DOHH2 (cell line): Measurements from ENCODE around the gene PRRG1.

Experiments used
- H3F3A ChIP-seq: fragments of 200-600 bp; sonication (generic), shearing (Covaris generic); 2 replicates; pipeline ENCODE4 v1.6.0; 2016; ENCODE audit warnings: antibody characterized with exemption, mild to moderate bottlenecking; ENCODE audit not compliant: control insufficient read depth, insufficient read depth
- H3K27ac ChIP-seq: fragments of 200-600 bp; sonication (generic); 2 replicates; pipeline ENCODE4 v1.5.1; 2014; ENCODE audit warnings: low read depth, mild to moderate bottlenecking, low read length, moderate library complexity
- H3K27me3 ChIP-seq: fragments of 200-600 bp; sonication (generic); 2 replicates; pipeline ENCODE4 v1.6.1; 2014; ENCODE audit warnings: mild to moderate bottlenecking, low read length, mixed read lengths; ENCODE audit not compliant: control insufficient read depth
- H3K36me3 ChIP-seq: fragments of 200-600 bp; sonication (generic); 2 replicates; pipeline ENCODE4 v1.6.1; 2014; ENCODE audit warnings: mild to moderate bottlenecking, low read length, moderate library complexity, mixed read lengths; ENCODE audit not compliant: control insufficient read depth
- H3K4me1 ChIP-seq: fragments of 200-600 bp; sonication (generic); 2 replicates; pipeline ENCODE4 v1.6.1; 2014; ENCODE audit warnings: mild to moderate bottlenecking, low read length, mixed read lengths; ENCODE audit not compliant: control insufficient read depth
- H3K4me2 ChIP-seq: fragments of 200-600 bp; sonication (generic); 2 replicates; pipeline ENCODE4 v1.6.0; 2014; ENCODE audit warnings: mild to moderate bottlenecking, low read length, moderate library complexity
- H3K4me3 ChIP-seq: fragments of 200-600 bp; sonication (generic); 2 replicates; pipeline ENCODE4 v1.5.1; 2014; ENCODE audit warnings: mild to moderate bottlenecking, low read length, mixed read lengths
- H3K79me2 ChIP-seq: fragments of 200-600 bp; sonication (generic); 2 replicates; pipeline ENCODE4 v1.6.1; 2014; ENCODE audit warnings: mild to moderate bottlenecking, low read length, mixed read lengths; ENCODE audit not compliant: control insufficient read depth
- H3K9me2 ChIP-seq: fragments of 200-600 bp; sonication (generic); replicated peaks from 2 replicates; pipeline ENCODE4 v1.6.1; 2014; ENCODE audit warnings: mild to moderate bottlenecking, low read length, mixed read lengths; ENCODE audit not compliant: control insufficient read depth
- H3K9me3 ChIP-seq: fragments of 200-600 bp; sonication (generic); 2 replicates; pipeline ENCODE4 v1.6.1; 2014; ENCODE audit warnings: antibody characterized with exemption, low read length, mixed read lengths; ENCODE audit not compliant: control insufficient read depth, insufficient read depth
- H4K20me1 ChIP-seq: fragments of 200-600 bp; sonication (generic); 2 replicates; pipeline ENCODE4 v1.6.0; 2014; ENCODE audit warnings: low read depth, mild to moderate bottlenecking, antibody characterized with exemption, low read length, moderate library complexity; ENCODE audit not compliant: control insufficient read depth, insufficient read depth
- EZH2phosphoT487 ChIP-seq: fragments of 200-600 bp; sonication (generic); IDR thresholded peaks from 2 replicates; pipeline ENCODE4 v1.6.1; 2017; ENCODE audit warnings: borderline replicate concordance, mild to moderate bottlenecking, antibody characterized with exemption, low read length, moderate library complexity, mixed read lengths
- TF ChIP-seq, protein P1 (sequence below): fragments of 200-600 bp; sonication (generic); IDR thresholded peaks from one replicate; pipeline ENCODE4 v1.5.1; 2014; ENCODE audit warnings: antibody characterized with exemption, mild to moderate bottlenecking, low read depth, low read length; ENCODE audit not compliant: poor library complexity, severe bottlenecking

Gene PRRG1

DNA sequence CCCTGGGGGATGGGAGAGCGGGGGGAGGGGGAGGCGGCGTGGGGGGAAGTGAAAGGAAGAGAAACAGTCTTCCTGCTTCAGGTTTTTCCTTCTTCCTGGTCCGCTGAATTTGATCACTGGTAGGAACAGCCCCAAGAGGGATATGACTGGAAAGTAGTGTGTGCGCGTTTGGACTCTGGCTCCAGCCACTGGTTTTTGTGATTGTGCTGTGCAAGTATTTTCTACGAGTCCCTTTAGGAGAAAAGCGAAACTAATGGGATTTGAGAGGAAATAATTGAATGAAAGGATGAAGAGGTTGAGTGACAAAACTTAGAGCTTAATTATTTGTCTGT, 836 bp downstream of the PRRG1 start:
- Histone ChIP-seq H3K4me3 (no peak overlapping the region), H3K9me2 (no peaks in the 10 kb centered on the region), H3F3A (no peaks in the 10 kb centered on the region), H3K27ac (no peak overlapping the region), H3K36me3 (no peaks in the 10 kb centered on the region), H3K4me1 (no peaks in the 10 kb centered on the region), H3K4me2 (no peak overlapping the region), H4K20me1 (no peaks in the 10 kb centered on the region), H3K27me3 (no peaks in the 10 kb centered on the region), H3K9me3 (no peaks in the 10 kb centered on the region), H3K79me2 (no peaks in the 10 kb centered on the region)
- TF ChIP-seq EZH2phosphoT487 = no peak
- TF ChIP-seq, protein P1, sequence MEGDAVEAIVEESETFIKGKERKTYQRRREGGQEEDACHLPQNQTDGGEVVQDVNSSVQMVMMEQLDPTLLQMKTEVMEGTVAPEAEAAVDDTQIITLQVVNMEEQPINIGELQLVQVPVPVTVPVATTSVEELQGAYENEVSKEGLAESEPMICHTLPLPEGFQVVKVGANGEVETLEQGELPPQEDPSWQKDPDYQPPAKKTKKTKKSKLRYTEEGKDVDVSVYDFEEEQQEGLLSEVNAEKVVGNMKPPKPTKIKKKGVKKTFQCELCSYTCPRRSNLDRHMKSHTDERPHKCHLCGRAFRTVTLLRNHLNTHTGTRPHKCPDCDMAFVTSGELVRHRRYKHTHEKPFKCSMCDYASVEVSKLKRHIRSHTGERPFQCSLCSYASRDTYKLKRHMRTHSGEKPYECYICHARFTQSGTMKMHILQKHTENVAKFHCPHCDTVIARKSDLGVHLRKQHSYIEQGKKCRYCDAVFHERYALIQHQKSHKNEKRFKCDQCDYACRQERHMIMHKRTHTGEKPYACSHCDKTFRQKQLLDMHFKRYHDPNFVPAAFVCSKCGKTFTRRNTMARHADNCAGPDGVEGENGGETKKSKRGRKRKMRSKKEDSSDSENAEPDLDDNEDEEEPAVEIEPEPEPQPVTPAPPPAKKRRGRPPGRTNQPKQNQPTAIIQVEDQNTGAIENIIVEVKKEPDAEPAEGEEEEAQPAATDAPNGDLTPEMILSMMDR = no peak

DNA sequence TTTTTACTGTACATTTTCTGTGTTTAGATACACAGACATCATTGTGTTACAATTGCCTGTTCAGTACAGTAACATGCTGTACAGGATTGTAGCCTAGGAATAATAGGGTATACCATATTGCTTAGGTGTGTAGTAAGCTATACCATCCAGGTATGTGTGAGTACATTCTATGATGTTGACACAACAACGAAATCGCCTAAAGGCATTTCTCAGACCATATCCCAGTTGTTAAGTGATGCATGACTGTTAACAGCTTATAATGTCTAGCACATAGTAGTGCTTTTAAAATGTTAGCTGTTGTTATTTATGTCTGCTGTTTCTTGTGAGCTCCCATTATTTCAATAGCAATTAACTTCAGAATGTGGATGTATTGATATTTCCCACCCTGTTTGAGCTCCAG, 4.5 kb downstream of the PRRG1 start:
- no peaks in the 10 kb centered on the region for H3F3A ChIP-seq
- TF ChIP-seq, protein P1 = no peak
- TF ChIP-seq EZH2phosphoT487 = no peak
- no peaks in the 10 kb centered on the region for H3K36me3 ChIP-seq
- no peak overlapping the region for H3K27ac ChIP-seq
- H4K20me1 ChIP-seq = no peaks in the 10 kb centered on the region
- H3K9me2 ChIP-seq = no peaks in the 10 kb centered on the region
- no peaks in the 10 kb centered on the region for H3K4me1 ChIP-seq
- H3K4me2 ChIP-seq = no peak overlapping the region
- no peak overlapping the region for H3K4me3 ChIP-seq
- H3K9me3 ChIP-seq = no peaks in the 10 kb centered on the region
- H3K79me2 ChIP-seq = no peaks in the 10 kb centered on the region
- no peaks in the 10 kb centered on the region for H3K27me3 ChIP-seq

DNA sequence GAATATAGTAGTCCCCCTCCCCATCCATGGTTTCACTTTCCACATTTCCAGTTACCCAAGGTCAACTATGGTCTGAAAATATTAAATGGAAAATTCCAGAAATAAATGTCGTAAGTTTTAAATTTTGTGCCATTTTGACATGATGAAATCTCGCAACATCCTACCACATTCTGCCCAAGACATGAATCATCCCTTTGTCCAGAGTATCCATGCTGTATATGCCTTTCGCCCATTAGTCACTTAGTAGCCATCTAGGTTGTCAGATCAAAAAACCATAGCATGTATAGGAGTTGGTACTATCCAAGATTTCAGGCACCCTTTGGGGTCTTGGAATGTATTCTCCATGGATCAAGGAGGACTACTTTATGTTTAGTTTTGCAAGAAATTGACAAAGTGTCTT, 8.3 kb downstream of the PRRG1 start:
- Histone ChIP-seq H3F3A (no peaks in the 10 kb centered on the region), H3K9me2 (no peaks in the 10 kb centered on the region), H4K20me1 (no peaks in the 10 kb centered on the region), H3K27ac (no peak overlapping the region), H3K9me3 (no peaks in the 10 kb centered on the region), H3K4me1 (no peaks in the 10 kb centered on the region), H3K79me2 (no peaks in the 10 kb centered on the region), H3K27me3 (no peaks in the 10 kb centered on the region), H3K36me3 (no peaks in the 10 kb centered on the region), H3K4me2 (no peak overlapping the region), H3K4me3 (no peak overlapping the region)
- TF ChIP-seq, protein P1 = no peak
- no peak for TF ChIP-seq EZH2phosphoT487

DNA sequence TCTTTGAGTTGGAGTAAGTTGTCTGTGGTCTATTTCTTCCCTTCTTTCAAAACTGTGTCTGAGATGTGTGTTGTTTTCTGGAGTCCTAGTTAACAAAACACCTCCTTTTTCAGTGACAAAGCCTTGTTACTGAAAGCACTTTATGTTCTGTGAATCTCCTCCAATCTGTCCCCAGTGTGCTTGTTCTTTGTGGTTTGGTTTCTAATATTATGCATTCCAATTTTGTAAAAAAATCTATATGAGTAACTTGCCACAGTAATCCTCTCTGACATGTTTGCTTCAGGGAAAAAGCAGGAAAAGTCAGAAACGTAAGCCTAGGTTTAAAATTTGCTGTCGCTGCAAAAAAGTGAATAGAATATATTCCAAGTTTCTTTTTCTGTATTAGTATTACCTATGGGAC, 12.4 kb downstream of the PRRG1 start:
- Histone ChIP-seq H3K27me3 (no peaks in the 10 kb centered on the region), H3K4me3 (no peak overlapping the region), H3K4me1 (no peaks in the 10 kb centered on the region), H3K27ac (no peak overlapping the region), H3K79me2 (no peaks in the 10 kb centered on the region), H3F3A (no peaks in the 10 kb centered on the region), H3K9me3 (no peaks in the 10 kb centered on the region), H3K36me3 (no peaks in the 10 kb centered on the region), H3K9me2 (no peaks in the 10 kb centered on the region), H3K4me2 (no peak overlapping the region), H4K20me1 (no peaks in the 10 kb centered on the region)
- TF ChIP-seq, protein P1 = no peak
- no peak for TF ChIP-seq EZH2phosphoT487
